Stomach (tissue), 4 donors: Measurements from ENCODE around the gene PTPRE.

ENCODE experiments used
- POLR2A ChIP-seq, 4 donors: fragments of 450-650 bp; IDR thresholded peaks; one replicate each; pipeline ENCODE4 v1.6.1; 2016; ENCODE audit warnings: antibody characterized with exemption in 4 of 4, control low read depth in 2 of 4, mild to moderate bottlenecking in 1 of 4, moderate library complexity in 1 of 4
- TF ChIP-seq, protein P1 (sequence below), 7 experiments: fragments of 450-650 bp in 4 of 7; fragments of 200-600 bp in 3 of 7; sonication (generic) in 3 of 7; IDR thresholded peaks; one replicate each; pipeline ENCODE4 v1.5.1; 2016 to 2019; ENCODE audit warnings: antibody characterized with exemption in 7 of 7, control low read depth in 2 of 7, mild to moderate bottlenecking in 1 of 7

DNA sequence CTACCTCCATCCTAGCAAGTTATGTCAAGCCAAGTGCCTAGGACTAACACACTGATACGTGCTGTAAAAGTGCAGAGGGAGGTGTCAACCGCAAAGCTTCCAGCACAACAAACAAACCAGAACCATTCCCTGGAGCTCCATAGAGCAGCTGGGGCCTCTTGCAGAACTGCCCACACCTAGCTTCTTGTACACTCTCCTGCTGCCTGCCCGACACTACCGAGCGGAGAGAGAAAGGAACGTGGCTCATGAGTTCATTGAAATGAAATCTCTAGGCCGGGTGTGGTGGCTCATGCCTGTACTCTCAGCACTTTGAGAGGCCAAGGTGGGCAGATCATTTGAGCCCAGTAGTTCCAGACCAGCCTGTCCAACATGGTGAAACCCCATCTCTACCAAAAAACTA lies 145.8 kb downstream of the PTPRE start:
- TF ChIP-seq, protein P1, sequence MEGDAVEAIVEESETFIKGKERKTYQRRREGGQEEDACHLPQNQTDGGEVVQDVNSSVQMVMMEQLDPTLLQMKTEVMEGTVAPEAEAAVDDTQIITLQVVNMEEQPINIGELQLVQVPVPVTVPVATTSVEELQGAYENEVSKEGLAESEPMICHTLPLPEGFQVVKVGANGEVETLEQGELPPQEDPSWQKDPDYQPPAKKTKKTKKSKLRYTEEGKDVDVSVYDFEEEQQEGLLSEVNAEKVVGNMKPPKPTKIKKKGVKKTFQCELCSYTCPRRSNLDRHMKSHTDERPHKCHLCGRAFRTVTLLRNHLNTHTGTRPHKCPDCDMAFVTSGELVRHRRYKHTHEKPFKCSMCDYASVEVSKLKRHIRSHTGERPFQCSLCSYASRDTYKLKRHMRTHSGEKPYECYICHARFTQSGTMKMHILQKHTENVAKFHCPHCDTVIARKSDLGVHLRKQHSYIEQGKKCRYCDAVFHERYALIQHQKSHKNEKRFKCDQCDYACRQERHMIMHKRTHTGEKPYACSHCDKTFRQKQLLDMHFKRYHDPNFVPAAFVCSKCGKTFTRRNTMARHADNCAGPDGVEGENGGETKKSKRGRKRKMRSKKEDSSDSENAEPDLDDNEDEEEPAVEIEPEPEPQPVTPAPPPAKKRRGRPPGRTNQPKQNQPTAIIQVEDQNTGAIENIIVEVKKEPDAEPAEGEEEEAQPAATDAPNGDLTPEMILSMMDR (IDR thresholded peaks at IDR 0.05), result no peak
- no peak for TF ChIP-seq POLR2A (IDR thresholded peaks at IDR 0.05)
